H4 (cell line): ENCODE measurements around the gene IL17C. TPM values are rescaled to one million over a fixed set of nuclear protein-coding genes. Genes with fewer than 3 reads are reported as not detected.
"Not testable (repeated sequence)": the region's sequence is repeated elsewhere in the genome, so short reads cannot be mapped to it uniquely, and the experiment has no call there.

ENCODE experiments used
- DNase-seq: peaks from one replicate; pipeline ENCODE4 v3.0.0-alpha.2; 2015; ENCODE audit warnings: low spot score
- total RNA-seq: library from RNA; depleted of rRNA; stranded (reverse); fragments of >200 nt; shearing (Covaris generic); gene quantifications from 2 replicates; pipeline ENCODE4 v1.2.3, GENCODE V29; 2014; rRNA removed

The IL17C gene
- total RNA-seq = not detected in 2 replicates

GRCh38 chr16:88638323-88639230 is at the start of gene IL17C:
IL17C (plus strand) TSS chr16:88638572; CDS start chr16:88638642, 70 bp downstream.
- DNase-seq = no peak

DNA sequence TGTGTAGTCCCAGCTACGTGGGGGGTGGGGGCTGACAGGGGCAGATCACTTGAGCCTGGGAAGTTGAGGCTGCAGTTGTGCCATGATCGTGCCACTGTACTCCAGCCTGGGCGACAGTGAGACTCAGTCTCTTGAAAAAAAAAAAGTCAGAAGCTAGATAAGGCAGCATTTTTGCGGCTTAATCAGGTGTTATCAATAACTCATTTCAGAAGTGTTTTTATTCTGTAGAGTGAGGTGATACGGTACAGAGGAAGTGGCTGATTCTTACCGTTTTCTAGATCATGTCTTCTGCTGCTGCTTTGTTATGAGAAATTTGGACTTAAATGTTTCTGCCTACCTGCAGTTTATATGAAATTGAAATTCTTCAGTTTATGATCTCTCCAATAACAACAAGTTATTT is 49.6 kb upstream of the IL17C start:
- no peak for DNase-seq

DNA sequence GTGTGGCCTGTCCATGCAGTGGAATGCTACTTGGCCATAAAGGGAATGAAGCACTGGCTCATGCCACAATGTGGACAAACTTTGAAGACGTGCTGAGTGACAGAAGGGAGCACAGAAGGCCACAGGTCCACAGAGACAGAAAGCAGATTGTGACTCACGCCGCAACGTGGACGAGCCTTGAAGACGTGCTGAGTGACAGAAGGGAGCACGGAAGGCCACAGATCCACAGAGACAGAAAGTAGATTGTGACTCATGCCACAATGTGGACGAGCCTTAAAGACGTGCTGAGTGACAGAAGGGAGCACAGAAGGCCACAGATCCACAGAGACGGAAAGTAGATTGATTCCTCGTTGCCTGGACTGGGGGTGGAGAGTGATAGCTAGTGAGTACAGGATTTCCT is 48.9 kb upstream of the IL17C start:
- no peak for DNase-seq

DNA sequence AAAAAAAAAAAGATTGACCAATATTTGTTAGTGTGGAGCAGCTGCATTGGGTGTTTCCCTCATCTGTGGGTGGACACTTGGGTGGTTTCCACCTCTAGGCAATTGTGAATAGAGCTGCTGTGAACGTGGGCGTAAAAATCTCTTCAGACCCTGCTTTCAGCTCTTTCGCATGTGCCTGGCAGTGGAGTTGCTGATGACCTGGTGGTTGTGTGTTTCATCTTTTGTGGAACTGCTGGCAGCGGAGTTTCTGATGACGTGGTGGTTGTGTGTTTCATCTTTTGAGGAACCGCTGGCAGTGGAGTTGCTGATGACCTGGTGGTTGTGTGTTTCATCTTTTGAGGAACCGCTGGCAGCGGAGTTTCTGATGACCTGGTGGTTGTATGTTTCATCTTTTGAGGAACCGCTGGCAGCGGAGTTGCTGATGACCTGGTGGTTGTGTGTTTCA is 46.8 kb upstream of the IL17C start:
- no peak for DNase-seq

DNA sequence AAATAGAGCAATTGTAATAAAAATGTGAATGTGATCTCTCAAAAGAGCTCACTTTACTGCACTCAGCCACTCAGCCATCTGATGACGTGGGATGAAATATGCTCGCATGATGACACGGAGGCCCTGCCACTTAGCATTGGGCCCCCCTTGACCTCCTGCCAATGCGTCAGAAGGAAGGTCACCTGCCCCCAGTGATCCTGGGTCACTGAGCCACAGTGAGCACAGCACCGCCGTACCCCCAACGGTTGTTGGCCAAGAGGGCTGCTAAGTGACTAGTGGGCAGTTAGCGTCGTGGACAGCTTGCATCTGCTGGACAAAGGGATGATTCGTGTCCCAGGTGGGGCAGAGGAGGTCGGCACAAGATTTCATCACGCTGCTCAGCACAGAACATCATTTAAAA is 45.3 kb upstream of the IL17C start:
- DNase-seq = no peak

- DNase-seq = no peak
Observed at GRCh38 chr16:88593489-88593888, 44.9 kb upstream of the IL17C start.

DNA sequence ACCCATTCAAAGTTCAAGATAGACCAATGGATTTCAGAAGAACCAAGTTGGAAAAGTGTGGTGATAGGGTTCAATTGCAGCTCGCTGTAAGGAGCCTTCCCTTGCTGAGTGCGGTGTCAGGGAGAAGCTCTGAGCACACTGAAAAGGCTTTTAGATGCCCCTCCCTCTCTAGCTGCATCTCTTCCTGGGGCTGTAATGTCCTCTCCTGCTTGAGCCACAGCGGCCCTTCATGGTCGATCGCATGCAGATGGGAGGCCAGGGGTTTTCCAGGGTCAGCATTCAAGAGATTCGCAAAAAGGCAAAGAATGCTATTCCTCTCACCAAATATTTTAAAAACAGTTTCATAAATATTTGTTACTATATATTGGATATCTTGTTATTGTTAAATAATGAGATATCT is 44.5 kb upstream of the IL17C start:
- no peak for DNase-seq

DNA sequence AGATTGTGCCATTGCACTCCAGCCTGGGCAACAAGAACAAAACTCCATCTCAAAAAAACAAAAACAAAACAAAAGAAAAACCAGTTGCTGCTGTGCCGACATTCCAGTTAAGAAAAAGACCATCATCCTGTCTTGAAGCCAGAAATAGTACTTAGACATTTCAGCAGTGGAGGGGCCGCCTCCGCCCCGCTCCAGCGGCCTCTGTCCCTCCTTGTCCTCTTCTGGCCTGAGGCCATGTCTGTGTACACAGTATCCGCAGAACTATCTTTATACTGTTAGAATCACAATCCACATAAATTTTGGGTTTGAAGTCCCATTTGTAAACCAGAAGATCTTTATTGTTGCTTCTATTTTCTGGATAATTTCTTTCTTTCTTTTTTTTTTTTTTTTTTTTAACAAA is 43.3 kb upstream of the IL17C start:
- DNase-seq = no peak

DNA sequence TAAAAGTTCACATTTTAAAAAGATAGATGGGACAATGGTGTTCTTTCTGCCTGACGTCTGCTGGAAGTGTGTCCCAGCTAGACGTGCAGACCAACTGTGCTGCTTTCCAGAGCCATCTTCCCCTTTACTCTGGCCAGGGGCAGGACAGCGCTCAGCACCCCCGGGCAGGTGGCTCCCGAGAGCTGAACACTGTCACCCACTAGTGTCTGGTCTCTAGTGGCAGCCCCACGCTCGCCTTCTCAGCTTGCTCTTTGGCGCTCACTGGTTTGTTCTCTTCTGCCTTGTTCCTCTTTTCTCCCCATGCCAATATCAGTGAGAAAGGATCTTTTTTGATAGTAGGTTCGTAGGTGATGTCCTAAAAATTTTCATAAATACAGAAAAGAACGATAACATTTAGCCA is 42.5 kb upstream of the IL17C start:
- no peak for DNase-seq

GRCh38 chr16:88596483-88596882 is 41.9 kb upstream of the IL17C start:
- no peak for DNase-seq

DNA sequence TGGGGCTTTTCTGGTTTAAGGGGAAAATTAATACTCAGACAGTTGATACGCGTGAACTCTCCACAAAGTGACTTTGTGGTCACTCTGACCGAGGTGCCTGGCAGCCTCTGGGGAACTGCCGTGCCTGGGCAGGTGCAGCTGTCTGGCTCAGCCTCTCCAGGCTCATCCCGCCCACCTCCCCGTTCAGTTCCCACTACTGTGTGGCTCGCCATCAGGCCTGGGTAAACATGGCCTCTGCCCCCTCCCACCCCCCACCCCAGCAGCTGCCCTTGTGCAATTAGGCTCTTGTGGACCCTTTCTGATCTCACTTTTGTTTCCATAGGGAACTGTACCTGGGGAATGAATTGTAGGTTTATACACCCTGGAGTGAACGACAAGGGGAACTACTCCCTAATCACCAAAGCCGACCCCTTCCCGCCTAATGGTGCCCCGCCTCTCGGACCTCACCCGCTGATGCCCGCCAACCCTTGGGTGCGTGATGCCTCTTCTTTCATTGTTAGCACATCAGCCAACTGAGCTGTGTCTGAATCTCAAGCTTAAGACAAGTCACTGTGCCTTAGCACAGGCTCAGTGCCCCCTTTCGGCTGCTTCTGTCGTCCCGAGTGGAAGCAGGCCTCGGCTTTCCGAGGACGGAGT is 40.4 kb upstream of the IL17C start:
- no peak for DNase-seq

DNA sequence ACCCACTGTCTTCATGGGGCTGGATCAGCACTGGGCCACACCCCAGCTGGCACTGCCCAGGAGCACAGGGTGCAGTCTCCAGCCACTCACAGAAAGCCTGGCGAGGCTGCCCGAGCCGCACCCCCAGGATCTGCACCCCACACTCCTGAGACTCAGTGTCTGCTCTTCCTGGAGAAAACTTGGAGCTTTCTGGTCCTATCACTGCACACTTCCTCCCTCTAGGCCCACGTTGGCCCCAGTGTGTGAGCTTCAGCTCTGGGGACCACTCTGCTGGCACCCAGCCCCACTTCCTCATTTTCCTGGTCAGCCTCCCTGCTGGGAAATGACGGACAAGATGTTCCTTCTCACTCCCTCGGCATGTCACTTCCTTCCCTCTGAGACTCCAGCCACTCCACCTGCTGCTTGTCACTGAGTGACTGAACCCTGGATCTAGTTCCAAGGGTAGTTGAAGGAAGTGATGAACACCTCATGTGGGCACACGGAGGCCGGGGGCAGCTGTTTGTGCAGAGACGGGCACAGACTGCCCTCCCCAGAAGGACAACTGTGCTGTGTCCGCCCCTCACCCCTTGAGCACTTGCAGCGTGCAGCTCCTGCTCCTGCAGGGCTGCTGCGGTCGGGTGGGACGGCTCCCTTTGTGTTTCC is 39.2 kb upstream of the IL17C start:
- DNase-seq = no peak

DNA sequence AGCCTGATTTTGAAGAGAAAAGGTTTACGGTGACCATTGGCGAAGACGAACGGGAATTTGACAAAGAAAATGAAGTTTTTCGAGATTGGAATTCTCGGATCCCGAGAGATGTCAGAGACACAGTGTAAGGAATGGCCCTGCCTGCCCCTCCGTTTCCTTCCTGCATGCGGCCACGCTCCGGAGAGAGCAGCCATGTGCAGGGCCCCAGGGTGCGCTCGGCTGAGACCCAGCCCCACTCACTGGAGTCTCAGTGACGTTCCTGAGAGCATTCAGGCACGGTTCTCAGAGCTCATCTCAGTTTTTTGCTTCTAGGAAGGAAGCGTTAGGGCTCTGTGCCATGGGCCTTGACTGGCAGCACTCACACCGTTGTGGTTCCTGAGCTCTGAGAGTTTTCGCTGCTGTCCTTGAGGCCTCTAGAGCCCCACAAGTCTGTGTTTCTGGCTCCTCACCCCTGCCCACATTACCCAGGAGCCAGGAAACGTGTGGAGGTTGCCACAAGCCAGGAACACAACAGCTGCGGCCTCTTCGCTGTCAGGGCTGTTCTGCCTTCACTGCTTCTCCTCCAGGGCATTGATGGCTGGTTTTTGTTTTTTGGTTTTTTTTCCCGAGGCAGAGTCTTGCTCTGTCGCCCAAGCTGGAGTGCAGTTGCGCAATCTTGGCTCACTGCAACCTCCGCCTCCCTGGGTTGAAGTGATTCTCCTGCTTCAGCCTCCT is 38.4 kb upstream of the IL17C start:
- DNase-seq = no peak

- no peak for DNase-seq
Observed at GRCh38 chr16:88600539-88600896, 37.9 kb upstream of the IL17C start.

- no peak for DNase-seq
Observed at GRCh38 chr16:88601313-88602036, 36.9 kb upstream of the IL17C start.

DNA sequence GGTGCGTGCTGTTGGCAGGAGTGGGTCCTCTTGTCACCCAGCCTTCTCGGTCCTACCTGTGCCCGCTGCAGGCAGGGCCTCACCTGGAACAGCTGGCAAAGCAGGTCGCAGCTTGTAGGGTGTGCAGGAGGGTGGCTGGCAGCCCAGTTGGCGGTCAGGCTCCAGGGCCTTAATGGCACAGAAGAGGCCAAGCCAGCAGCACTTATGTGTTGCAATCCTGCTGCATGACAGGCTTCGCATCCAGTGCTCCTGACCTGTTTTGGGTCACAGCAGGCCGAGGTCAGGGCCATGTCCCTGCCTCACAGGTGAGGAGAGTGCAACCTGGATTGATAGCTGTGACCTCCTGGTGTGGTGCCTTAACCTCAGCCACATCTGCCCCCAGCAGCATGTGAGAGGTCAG is 36.3 kb upstream of the IL17C start:
- no peak for DNase-seq

- DNase-seq = no peak
Observed at GRCh38 chr16:88605186-88606147, 32.9 kb upstream of the IL17C start.

GRCh38 chr16:88606148-88606757 is 32.1 kb upstream of the IL17C start:
- DNase-seq = no peak

- DNase-seq = no peak
Observed at GRCh38 chr16:88608076-88608475, 30.3 kb upstream of the IL17C start.

- not testable (repeated sequence) for DNase-seq
Observed at GRCh38 chr16:88609426-88609825, 28.9 kb upstream of the IL17C start.
